ENCODE data around the gene DBH. TPM values are rescaled to one million over a fixed set of nuclear protein-coding genes. Genes with fewer than 3 reads are reported as not detected.

Gene DBH
- total and polyA plus RNA-seq, 10 of the 15 experiments (the other 5 are each of a cell fraction or from before 2014, with no cell fraction given): not detected

DNA sequence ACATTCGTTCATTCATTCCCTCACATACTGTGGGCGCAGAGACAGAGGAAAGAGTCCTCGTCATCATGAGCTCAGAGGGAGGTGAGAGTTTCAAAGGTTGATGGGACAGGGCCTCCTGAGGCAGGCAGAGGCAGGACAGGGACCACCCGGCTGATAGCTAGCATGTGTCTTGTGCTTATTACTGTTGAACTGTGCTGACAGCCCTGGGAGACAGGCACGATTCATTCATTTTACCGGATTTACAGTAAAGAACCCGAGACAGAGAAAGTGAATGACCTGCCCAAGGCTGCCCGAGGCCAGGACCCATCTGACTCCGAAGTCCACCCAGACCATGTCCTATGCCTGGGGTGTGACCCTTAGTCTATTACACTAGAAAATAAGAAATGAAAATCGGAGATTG lies 22.1 kb upstream of the DBH start:
- RAD21 ChIA-PET (ENCODE audit: unreplicated experiment): interaction anchor here (0.5 kb wide), 1 partner anchor 681 kb away, joined by 3 read pairs; no protein-coding TSS in a partner anchor
- no peak overlapping the region for H2AFZ ChIP-seq (ENCODE audit: control insufficient read depth, low read depth, low read length)
- H4K20me1 ChIP-seq (ENCODE audit: control insufficient read depth, insufficient read depth): no peaks in the 10 kb centered on the region
- no peaks in the 10 kb centered on the region for H3K9me3 ChIP-seq (replicated peaks; ENCODE audit: control insufficient read depth, insufficient read depth, low read length)
- 16% methylated on average over 10 of the region's 10 CpGs for WGBS (ENCODE audit: insufficient coverage, insufficient replicate concordance, low lambda C conversion rate, missing lambda C conversion rate)
- intact Hi-C loops (cut with micrococcal nuclease; ENCODE audit: unreplicated experiment): no loop called here
- SMC1A ChIA-PET (ENCODE audit: uncharacterized antibody, unreplicated experiment): no interaction called here
- ATAC-seq (no peak), DNase-seq (ENCODE audit: low read depth, low spot score) (no peak), FAIRE-seq (no peak)
- CTCF ChIA-PET: no interaction called here
- no TSS peak for BruUV-seq (replicated peaks)
- no peak overlapping the region for H3K4me2 ChIP-seq (ENCODE audit: control insufficient read depth, insufficient read depth)
- POLR2A ChIA-PET: no interaction called here
- no peaks in the 10 kb centered on the region for H3K79me2 ChIP-seq (ENCODE audit: control insufficient read depth, insufficient read depth, low read length)
- H3K36me3 ChIP-seq (ENCODE audit: control insufficient read depth in 2 of 2, insufficient read depth in 2 of 2, low read length in 1 of 2): no peaks in the 10 kb centered on the region
- H3K27ac ChIP-seq (ENCODE audit: control insufficient read depth, insufficient read depth): no peak overlapping the region
- H3K4me1 ChIP-seq (ENCODE audit: control insufficient read depth, insufficient read depth, low read length): no peaks in the 10 kb centered on the region
- peaks cover 0 to 3% of the 10 kb centered on the region in 2 experiments; a peak in 2 of 4 replicates for H3K27me3 ChIP-seq (replicated peaks in 1 of 2; ENCODE audit: control insufficient read depth in 2 of 2, insufficient read depth in 2 of 2, low read length in 1 of 2)
- in situ Hi-C loops (cut with MboI): no loop called here
- H3K9ac ChIP-seq (ENCODE audit: control insufficient read depth, insufficient read depth, low read length): no peak overlapping the region
- H3K4me3 ChIP-seq: no peak overlapping the region
- TF ChIP-seq SMAD5 (IDR thresholded peaks at IDR 0.05; ENCODE audit: low read depth) (no peak), SP1 (IDR thresholded peaks at IDR 0.05; ENCODE audit: low read depth, low read length) (no peak), MXI1 (IDR thresholded peaks at IDR 0.05; ENCODE audit: low read depth, low read length) (no peak), RB1 (IDR thresholded peaks at IDR 0.05; ENCODE audit: borderline replicate concordance) (no peak), ZZZ3 (IDR thresholded peaks at IDR 0.05; ENCODE audit: control insufficient read depth, insufficient read length, low read depth) (no peak), CHD1 (IDR thresholded peaks at IDR 0.05; ENCODE audit: low read depth, low read length) (no peak), NFIC (IDR thresholded peaks at IDR 0.05; ENCODE audit: low read depth, low read length) (no peak), BHLHE40 (IDR thresholded peaks at IDR 0.05; ENCODE audit: borderline replicate concordance in 1 of 2, low read depth in 2 of 2, low read length in 1 of 2) (no peak), YY1 (IDR thresholded peaks at IDR 0.05; ENCODE audit: low read depth, low read length) (no peak), POLR2AphosphoS2 (IDR thresholded peaks at IDR 0.05; ENCODE audit: low read depth, low read length) (no peak)
- TF ChIP-seq, protein P1, sequence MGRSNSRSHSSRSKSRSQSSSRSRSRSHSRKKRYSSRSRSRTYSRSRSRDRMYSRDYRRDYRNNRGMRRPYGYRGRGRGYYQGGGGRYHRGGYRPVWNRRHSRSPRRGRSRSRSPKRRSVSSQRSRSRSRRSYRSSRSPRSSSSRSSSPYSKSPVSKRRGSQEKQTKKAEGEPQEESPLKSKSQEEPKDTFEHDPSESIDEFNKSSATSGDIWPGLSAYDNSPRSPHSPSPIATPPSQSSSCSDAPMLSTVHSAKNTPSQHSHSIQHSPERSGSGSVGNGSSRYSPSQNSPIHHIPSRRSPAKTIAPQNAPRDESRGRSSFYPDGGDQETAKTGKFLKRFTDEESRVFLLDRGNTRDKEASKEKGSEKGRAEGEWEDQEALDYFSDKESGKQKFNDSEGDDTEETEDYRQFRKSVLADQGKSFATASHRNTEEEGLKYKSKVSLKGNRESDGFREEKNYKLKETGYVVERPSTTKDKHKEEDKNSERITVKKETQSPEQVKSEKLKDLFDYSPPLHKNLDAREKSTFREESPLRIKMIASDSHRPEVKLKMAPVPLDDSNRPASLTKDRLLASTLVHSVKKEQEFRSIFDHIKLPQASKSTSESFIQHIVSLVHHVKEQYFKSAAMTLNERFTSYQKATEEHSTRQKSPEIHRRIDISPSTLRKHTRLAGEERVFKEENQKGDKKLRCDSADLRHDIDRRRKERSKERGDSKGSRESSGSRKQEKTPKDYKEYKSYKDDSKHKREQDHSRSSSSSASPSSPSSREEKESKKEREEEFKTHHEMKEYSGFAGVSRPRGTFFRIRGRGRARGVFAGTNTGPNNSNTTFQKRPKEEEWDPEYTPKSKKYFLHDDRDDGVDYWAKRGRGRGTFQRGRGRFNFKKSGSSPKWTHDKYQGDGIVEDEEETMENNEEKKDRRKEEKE (IDR thresholded peaks at IDR 0.05): no peak
- TF ChIP-seq, protein P2, sequence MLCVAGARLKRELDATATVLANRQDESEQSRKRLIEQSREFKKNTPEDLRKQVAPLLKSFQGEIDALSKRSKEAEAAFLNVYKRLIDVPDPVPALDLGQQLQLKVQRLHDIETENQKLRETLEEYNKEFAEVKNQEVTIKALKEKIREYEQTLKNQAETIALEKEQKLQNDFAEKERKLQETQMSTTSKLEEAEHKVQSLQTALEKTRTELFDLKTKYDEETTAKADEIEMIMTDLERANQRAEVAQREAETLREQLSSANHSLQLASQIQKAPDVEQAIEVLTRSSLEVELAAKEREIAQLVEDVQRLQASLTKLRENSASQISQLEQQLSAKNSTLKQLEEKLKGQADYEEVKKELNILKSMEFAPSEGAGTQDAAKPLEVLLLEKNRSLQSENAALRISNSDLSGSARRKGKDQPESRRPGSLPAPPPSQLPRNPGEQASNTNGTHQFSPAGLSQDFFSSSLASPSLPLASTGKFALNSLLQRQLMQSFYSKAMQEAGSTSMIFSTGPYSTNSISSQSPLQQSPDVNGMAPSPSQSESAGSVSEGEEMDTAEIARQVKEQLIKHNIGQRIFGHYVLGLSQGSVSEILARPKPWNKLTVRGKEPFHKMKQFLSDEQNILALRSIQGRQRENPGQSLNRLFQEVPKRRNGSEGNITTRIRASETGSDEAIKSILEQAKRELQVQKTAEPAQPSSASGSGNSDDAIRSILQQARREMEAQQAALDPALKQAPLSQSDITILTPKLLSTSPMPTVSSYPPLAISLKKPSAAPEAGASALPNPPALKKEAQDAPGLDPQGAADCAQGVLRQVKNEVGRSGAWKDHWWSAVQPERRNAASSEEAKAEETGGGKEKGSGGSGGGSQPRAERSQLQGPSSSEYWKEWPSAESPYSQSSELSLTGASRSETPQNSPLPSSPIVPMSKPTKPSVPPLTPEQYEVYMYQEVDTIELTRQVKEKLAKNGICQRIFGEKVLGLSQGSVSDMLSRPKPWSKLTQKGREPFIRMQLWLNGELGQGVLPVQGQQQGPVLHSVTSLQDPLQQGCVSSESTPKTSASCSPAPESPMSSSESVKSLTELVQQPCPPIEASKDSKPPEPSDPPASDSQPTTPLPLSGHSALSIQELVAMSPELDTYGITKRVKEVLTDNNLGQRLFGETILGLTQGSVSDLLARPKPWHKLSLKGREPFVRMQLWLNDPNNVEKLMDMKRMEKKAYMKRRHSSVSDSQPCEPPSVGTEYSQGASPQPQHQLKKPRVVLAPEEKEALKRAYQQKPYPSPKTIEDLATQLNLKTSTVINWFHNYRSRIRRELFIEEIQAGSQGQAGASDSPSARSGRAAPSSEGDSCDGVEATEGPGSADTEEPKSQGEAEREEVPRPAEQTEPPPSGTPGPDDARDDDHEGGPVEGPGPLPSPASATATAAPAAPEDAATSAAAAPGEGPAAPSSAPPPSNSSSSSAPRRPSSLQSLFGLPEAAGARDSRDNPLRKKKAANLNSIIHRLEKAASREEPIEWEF (IDR thresholded peaks at IDR 0.05; ENCODE audit: insufficient replicate concordance, low read depth, low read length): no peak
- TF ChIP-seq, protein P3, sequence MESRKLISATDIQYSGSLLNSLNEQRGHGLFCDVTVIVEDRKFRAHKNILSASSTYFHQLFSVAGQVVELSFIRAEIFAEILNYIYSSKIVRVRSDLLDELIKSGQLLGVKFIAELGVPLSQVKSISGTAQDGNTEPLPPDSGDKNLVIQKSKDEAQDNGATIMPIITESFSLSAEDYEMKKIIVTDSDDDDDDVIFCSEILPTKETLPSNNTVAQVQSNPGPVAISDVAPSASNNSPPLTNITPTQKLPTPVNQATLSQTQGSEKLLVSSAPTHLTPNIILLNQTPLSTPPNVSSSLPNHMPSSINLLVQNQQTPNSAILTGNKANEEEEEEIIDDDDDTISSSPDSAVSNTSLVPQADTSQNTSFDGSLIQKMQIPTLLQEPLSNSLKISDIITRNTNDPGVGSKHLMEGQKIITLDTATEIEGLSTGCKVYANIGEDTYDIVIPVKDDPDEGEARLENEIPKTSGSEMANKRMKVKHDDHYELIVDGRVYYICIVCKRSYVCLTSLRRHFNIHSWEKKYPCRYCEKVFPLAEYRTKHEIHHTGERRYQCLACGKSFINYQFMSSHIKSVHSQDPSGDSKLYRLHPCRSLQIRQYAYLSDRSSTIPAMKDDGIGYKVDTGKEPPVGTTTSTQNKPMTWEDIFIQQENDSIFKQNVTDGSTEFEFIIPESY (IDR thresholded peaks at IDR 0.05): no peak
- TF ChIP-seq, protein P4, sequence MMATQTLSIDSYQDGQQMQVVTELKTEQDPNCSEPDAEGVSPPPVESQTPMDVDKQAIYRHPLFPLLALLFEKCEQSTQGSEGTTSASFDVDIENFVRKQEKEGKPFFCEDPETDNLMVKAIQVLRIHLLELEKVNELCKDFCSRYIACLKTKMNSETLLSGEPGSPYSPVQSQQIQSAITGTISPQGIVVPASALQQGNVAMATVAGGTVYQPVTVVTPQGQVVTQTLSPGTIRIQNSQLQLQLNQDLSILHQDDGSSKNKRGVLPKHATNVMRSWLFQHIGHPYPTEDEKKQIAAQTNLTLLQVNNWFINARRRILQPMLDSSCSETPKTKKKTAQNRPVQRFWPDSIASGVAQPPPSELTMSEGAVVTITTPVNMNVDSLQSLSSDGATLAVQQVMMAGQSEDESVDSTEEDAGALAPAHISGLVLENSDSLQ (IDR thresholded peaks at IDR 0.05): no peak
